ENCODE measurements around the gene EEFSEC.

EEFSEC gene

DNA sequence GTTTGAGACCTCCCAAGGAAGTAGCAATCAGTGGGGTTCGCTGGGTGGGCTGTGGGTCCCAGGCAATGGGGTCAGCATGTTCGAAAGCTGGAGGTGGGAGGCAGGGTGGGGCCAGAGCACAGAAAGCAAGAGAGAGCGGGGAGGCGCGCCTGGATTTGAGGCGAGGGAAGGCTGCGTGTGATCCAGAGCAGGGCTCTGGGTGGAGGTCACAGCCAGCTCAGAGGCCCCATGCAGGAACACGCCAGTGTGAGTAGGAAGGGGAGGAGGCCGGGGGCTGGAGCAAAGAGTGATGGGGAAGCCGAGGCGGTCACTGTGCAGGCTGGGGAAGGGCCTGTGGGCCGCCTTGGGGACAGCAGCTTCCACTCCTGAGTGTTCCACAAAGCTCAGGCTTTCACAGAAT lies 304.7 kb downstream of the EEFSEC start:
- DNase-seq = no peak
